AG10803 (cell line): ENCODE results near the gene USP20.

ENCODE experiments used
- DNase-seq: peaks from one replicate; pipeline ENCODE4 v3.0.0; 2010; ENCODE audit warnings: low read depth
- H3K4me3 ChIP-seq: 2 replicates; pipeline ENCODE4 v1.5.1; 2011; ENCODE audit warnings: mild to moderate bottlenecking, low read length, control low read depth
- CTCF ChIP-seq: conservative IDR thresholded peaks from 2 replicates; pipeline ENCODE4 v1.5.1; 2011; ENCODE audit warnings: mild to moderate bottlenecking, low read length, control low read depth, inconsistent platforms

The USP20 gene

GRCh38 chr9:129894120-129894823 lies 59.0 kb downstream of the USP20 start:
- no peak for DNase-seq
- no peak overlapping the region for H3K4me3 ChIP-seq

DNA sequence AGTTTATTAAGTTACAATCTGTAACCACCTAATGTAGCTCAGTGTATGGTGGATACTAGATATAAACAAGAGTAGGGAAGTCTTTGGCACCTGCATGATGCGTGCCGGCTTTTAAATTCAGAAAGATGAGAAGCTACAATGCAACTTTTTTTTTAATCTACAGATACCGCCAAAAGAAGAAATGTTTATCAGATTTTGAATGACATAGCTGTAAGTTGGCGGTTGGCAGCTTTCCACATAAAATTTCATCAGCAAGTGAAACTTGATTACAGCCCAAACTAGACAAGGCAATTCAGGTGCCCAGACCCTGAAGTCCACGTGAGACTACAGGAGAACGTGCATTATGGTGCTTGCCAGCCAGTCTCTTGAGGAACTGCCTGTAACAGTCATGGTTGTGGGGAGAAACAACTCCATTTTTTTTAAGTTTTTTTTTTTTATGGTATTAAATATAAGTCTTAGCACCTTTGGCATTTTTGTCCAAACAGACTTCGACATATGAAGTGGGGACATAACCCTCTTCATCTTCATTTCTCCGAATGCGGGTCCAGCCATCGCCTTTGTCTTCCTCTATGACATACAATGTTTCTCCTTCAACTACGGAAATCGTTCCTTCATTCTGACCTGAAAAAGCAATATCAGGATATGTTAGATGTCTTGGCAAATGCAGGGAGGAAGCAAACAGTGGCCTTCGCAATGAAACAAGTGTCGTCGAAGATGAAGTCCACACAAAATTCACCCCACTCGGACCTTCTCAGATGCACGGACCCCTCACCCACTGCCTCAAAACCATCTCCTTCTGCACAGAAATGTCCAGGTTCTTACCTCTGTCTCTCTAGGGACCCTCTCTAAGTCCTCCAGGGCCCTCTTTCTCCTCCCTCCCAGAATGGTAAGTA lies 60.4 kb downstream of the USP20 start:
- DNase-seq, result no peak
- no peak for TF ChIP-seq CTCF
- no peak overlapping the region for H3K4me3 ChIP-seq

More at GRCh38 chr9:129894120-129894823, 59.0 kb downstream of the USP20 start:
- no peak for TF ChIP-seq CTCF

DNA sequence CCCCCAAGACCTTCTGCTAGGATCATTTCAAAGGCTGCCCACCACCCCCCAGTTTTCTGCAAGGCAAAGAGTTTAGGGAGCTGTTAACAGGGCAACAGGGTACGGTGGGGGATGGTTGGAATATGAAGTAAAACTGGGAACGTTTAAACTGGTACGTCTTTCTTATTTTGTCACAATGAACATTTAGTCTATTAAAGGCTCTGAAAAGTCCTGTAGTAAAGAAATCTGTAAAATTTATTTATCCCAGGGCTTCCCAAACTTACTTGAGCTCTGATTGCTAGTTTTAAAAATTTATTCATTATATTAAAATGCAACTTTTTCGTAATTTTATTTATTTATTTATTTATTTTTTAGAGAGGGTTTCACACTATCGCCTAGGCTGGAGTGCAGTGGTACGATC lies 62.0 kb downstream of the USP20 start:
- no peak for DNase-seq
- no peak for TF ChIP-seq CTCF

GRCh38 chr9:129898185-129898584 lies 62.9 kb downstream of the USP20 start:
- DNase-seq, result peak; percentile 20
- no peak overlapping the region for H3K4me3 ChIP-seq
- peak; percentile 6; the same call in 1 of the 2 replicates for TF ChIP-seq CTCF

More for the DNA sequence above, 62.0 kb downstream of the USP20 start:
- H3K4me3 ChIP-seq, result no peak overlapping the region

DNA sequence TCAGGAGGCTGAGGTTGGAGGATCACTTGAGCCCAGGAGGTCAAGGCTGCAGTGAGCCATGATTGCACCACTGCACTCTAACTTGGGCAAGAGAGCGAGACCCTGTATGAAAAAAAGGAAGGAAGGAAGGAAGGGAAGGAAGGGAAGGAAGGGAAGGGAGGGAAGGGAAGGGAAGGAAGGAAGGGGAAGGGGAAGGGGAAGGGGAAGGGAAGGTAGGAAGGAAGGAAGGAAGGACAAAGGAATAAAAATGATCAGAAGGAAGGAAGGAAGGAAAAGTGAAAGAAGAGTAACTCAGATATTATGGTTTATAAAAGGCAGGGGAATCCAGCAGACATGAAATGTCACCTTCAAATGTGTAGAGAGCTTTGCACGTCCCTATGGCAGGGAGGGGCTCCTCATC lies 64.4 kb downstream of the USP20 start:
- DNase-seq, result no peak
- H3K4me3 ChIP-seq, result no peak overlapping the region
- TF ChIP-seq CTCF, result no peak

GRCh38 chr9:129900263-129901027 lies 65.2 kb downstream of the USP20 start:
- no peak for DNase-seq
- H3K4me3 ChIP-seq, result no peak overlapping the region
- TF ChIP-seq CTCF, result no peak
